ENCODE data around the gene EFTUD2.

Gene EFTUD2

GRCh38 chr17:44889003-44889402 lies 10.2 kb downstream of the EFTUD2 start:
- no peak for TF ChIP-seq TAF1 (IDR thresholded peaks at IDR 0.05; ENCODE audit: low read depth)
- no peak for TF ChIP-seq YY1 (IDR thresholded peaks at IDR 0.05; ENCODE audit: low read depth)
- TF ChIP-seq, protein P1, sequence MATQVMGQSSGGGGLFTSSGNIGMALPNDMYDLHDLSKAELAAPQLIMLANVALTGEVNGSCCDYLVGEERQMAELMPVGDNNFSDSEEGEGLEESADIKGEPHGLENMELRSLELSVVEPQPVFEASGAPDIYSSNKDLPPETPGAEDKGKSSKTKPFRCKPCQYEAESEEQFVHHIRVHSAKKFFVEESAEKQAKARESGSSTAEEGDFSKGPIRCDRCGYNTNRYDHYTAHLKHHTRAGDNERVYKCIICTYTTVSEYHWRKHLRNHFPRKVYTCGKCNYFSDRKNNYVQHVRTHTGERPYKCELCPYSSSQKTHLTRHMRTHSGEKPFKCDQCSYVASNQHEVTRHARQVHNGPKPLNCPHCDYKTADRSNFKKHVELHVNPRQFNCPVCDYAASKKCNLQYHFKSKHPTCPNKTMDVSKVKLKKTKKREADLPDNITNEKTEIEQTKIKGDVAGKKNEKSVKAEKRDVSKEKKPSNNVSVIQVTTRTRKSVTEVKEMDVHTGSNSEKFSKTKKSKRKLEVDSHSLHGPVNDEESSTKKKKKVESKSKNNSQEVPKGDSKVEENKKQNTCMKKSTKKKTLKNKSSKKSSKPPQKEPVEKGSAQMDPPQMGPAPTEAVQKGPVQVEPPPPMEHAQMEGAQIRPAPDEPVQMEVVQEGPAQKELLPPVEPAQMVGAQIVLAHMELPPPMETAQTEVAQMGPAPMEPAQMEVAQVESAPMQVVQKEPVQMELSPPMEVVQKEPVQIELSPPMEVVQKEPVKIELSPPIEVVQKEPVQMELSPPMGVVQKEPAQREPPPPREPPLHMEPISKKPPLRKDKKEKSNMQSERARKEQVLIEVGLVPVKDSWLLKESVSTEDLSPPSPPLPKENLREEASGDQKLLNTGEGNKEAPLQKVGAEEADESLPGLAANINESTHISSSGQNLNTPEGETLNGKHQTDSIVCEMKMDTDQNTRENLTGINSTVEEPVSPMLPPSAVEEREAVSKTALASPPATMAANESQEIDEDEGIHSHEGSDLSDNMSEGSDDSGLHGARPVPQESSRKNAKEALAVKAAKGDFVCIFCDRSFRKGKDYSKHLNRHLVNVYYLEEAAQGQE (IDR thresholded peaks at IDR 0.05; ENCODE audit: low read depth), result no peak
- TF ChIP-seq, protein P2, sequence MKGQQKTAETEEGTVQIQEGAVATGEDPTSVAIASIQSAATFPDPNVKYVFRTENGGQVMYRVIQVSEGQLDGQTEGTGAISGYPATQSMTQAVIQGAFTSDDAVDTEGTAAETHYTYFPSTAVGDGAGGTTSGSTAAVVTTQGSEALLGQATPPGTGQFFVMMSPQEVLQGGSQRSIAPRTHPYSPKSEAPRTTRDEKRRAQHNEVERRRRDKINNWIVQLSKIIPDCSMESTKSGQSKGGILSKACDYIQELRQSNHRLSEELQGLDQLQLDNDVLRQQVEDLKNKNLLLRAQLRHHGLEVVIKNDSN (IDR thresholded peaks at IDR 0.05), result no peak
- TF ChIP-seq NFIC (IDR thresholded peaks at IDR 0.05), result no peak
- TF ChIP-seq FOXM1 (IDR thresholded peaks at IDR 0.05; ENCODE audit: borderline replicate concordance, low read depth), result no peak
- no peak for TF ChIP-seq EP300 (IDR thresholded peaks at IDR 0.05; ENCODE audit: borderline replicate concordance)
- TF ChIP-seq TEAD4 (IDR thresholded peaks at IDR 0.05), result no peak
- TF ChIP-seq ZBTB7A (IDR thresholded peaks at IDR 0.05; ENCODE audit: low read depth), result no peak
- TF ChIP-seq RAD21 (IDR thresholded peaks at IDR 0.05; ENCODE audit: low read depth), result no peak
- TF ChIP-seq TCF12 (IDR thresholded peaks at IDR 0.05; ENCODE audit: low read depth), result no peak

GRCh38 chr17:44887971-44888954 lies 11.0 kb downstream of the EFTUD2 start:
- TF ChIP-seq EP300 (IDR thresholded peaks at IDR 0.05; ENCODE audit: borderline replicate concordance) (no peak), TCF12 (IDR thresholded peaks at IDR 0.05; ENCODE audit: low read depth) (no peak), NFIC (IDR thresholded peaks at IDR 0.05) (no peak), CEBPB (IDR thresholded peaks at IDR 0.05) (no peak), TAF1 (IDR thresholded peaks at IDR 0.05; ENCODE audit: low read depth) (no peak), TEAD4 (IDR thresholded peaks at IDR 0.05) (no peak), MAX (IDR thresholded peaks at IDR 0.05) (no peak), CREB1 (IDR thresholded peaks at IDR 0.05; ENCODE audit: low read depth) (no peak), YY1 (IDR thresholded peaks at IDR 0.05; ENCODE audit: low read depth) (no peak), ZBTB7A (IDR thresholded peaks at IDR 0.05; ENCODE audit: low read depth) (no peak), FOXM1 (IDR thresholded peaks at IDR 0.05; ENCODE audit: borderline replicate concordance, low read depth) (no peak)
- TF ChIP-seq, protein P1 (IDR thresholded peaks at IDR 0.05; ENCODE audit: low read depth), result no peak
- TF ChIP-seq, protein P2 (IDR thresholded peaks at IDR 0.05), result no peak

- TF ChIP-seq, protein P2 (IDR thresholded peaks at IDR 0.05), result no peak
- TF ChIP-seq, protein P1 (IDR thresholded peaks at IDR 0.05; ENCODE audit: low read depth), result no peak
- no peak for TF ChIP-seq TEAD4 (IDR thresholded peaks at IDR 0.05)
Observed at GRCh38 chr17:44887016-44887415, 12.2 kb downstream of the EFTUD2 start.

DNA sequence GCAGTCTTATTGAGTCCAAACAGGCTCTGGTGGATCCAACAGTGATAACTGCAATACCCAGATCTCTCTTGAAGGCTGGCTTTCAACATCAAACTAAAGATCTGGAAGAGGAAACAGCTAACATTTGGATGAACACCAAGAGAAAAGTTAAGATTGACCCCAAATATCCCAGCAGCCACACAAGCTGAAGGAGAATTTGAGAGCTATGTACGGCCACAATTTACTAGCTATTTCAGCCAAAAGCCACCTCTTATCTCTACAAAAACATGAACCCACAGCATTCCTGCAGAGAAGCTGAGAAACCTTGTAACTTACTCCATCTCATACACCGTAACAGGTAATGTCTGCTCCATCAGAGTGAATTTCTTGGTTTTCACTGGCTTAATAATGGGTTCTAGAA lies 14.3 kb downstream of the EFTUD2 start:
- TF ChIP-seq TCF12 (IDR thresholded peaks at IDR 0.05; ENCODE audit: low read depth) (no peak), MAX (IDR thresholded peaks at IDR 0.05) (no peak), NFIC (IDR thresholded peaks at IDR 0.05) (no peak), RAD21 (IDR thresholded peaks at IDR 0.05; ENCODE audit: low read depth) (no peak), YY1 (IDR thresholded peaks at IDR 0.05; ENCODE audit: low read depth) (no peak), ZBTB7A (IDR thresholded peaks at IDR 0.05; ENCODE audit: low read depth) (no peak), TEAD4 (IDR thresholded peaks at IDR 0.05) (no peak), FOXM1 (IDR thresholded peaks at IDR 0.05; ENCODE audit: borderline replicate concordance, low read depth) (no peak), TAF1 (IDR thresholded peaks at IDR 0.05; ENCODE audit: low read depth) (no peak), CEBPB (IDR thresholded peaks at IDR 0.05) (no peak)
- TF ChIP-seq, protein P1 (IDR thresholded peaks at IDR 0.05; ENCODE audit: low read depth), result no peak
- TF ChIP-seq, protein P2 (IDR thresholded peaks at IDR 0.05), result no peak

Data from Ishikawa (cell line).